Measurements from ENCODE around the gene PRDM15. TPM values are rescaled to one million over a fixed set of nuclear protein-coding genes. Genes with fewer than 3 reads are reported as not detected.

Gene PRDM15
- total RNA-seq, 2 experiments from 2014 or later, result 19.7 to 30.2 TPM

DNA sequence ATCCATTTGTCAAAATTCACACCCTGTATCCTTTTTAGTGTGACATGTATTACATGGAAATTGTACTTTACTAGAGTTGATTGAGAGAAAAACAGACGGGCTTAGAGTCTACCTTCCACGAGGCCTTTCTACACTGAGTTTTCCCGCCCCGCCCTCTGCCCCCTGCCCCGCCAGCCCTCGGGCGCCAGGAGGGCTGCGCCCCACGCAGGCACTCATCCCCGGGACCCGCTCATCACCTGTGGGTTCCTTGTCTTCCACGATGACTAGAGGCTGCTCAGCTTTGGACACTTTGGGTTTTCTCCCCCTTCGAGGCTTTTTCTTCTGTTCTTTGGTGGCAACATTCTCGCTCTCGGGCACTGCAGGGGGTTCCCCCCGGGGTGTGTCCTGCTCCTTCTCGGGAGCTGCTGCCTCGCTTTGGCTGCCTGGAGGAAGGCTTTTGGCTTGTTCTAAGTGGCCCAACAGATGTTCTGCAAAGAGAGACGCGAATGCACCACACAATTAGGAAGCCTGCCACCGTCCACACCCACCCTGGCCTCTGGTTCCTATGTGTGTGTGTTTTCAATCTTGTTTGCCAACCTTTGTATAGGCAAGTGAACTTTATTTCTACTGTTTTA is 39.6 kb downstream of the PRDM15 start:
- Histone ChIP-seq H3K9me2 (ENCODE audit: insufficient read depth, low read length) (no peaks in the 10 kb centered on the region), H3K9me3 (ENCODE audit: low read length) (0 out of 2 replicates have a peak, but pooled peaks cover 6% of the 10 kb centered on the region), H2AFZ (ENCODE audit: low read length) (no peak overlapping the region), H3K4me1 (ENCODE audit: insufficient read depth, low read length, poor library complexity, severe bottlenecking) (peaks cover 59% of the 10 kb centered on the region), H4K20me1 (ENCODE audit: insufficient read depth, low read length) (no peaks in the 10 kb centered on the region), H3K27ac (ENCODE audit: low read depth, low read length, poor library complexity, severe bottlenecking) (no peak overlapping the region), H3K4me3 (ENCODE audit: low read depth, low read length, poor library complexity, severe bottlenecking) (no peak overlapping the region), H3K79me2 (ENCODE audit: insufficient read depth, low read depth, low read length) (no peaks in the 10 kb centered on the region), H3K36me3 (ENCODE audit: insufficient read depth, low read length) (peaks cover 79% of the 10 kb centered on the region), H3K4me2 (ENCODE audit: low read length) (no peak overlapping the region)
- CTCF ChIA-PET (ENCODE audit: unreplicated experiment), result no interaction called here
- POLR2A ChIA-PET, result no interaction called here
- intact Hi-C loops (cut with micrococcal nuclease; ENCODE audit: unreplicated experiment), result no loop called here
- no TSS peak for BruUV-seq (replicated peaks)
- no peak for TF ChIP-seq EZH2phosphoT487 (IDR thresholded peaks at IDR 0.05; ENCODE audit: borderline replicate concordance, low read depth, low read length)
- TF ChIP-seq, protein P1, sequence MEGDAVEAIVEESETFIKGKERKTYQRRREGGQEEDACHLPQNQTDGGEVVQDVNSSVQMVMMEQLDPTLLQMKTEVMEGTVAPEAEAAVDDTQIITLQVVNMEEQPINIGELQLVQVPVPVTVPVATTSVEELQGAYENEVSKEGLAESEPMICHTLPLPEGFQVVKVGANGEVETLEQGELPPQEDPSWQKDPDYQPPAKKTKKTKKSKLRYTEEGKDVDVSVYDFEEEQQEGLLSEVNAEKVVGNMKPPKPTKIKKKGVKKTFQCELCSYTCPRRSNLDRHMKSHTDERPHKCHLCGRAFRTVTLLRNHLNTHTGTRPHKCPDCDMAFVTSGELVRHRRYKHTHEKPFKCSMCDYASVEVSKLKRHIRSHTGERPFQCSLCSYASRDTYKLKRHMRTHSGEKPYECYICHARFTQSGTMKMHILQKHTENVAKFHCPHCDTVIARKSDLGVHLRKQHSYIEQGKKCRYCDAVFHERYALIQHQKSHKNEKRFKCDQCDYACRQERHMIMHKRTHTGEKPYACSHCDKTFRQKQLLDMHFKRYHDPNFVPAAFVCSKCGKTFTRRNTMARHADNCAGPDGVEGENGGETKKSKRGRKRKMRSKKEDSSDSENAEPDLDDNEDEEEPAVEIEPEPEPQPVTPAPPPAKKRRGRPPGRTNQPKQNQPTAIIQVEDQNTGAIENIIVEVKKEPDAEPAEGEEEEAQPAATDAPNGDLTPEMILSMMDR (conservative IDR thresholded peaks at IDR 0.05; ENCODE audit: low read length), result no peak
- no peak for DNase-seq (ENCODE audit: low spot score)

DNA sequence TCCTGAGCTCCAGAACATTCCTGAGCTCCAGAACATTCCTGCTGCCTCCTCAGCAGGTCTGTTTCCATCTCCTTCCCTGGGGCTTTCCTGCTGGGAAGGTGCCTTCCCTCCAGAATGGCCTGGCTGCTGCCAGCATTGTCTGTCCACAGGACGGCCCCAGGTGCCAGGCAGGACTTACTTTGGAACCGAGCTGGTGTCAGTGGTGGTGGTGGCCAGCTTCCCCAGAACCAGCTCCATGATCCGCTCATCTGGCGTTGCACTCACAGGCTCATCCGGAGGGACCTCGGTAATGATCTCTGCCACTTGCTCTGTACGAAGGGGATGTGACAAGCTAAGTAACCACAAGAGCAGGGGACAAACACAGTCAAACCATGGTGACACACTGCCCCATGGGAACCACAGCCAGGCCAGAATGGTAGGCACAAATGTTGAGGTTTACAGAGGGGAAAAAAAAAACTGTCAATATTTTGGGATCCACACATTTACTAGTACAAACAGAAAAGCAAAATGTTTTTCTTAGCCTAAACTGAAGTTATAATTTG is 41.3 kb downstream of the PRDM15 start:
- POLR2A ChIA-PET, result interaction anchor here (0.6 to 2.1 kb wide), 7 partner anchors 11 to 698 kb away, joined by 3 to 6 read pairs (median 3); no protein-coding TSS in a partner anchor
- Histone ChIP-seq H3K36me3 (ENCODE audit: insufficient read depth, low read length) (peaks cover 75% of the 10 kb centered on the region), H3K27ac (ENCODE audit: low read depth, low read length, poor library complexity, severe bottlenecking) (no peak overlapping the region), H3K9me3 (ENCODE audit: low read length) (0 out of 2 replicates have a peak, but pooled peaks cover 6% of the 10 kb centered on the region), H3K79me2 (ENCODE audit: insufficient read depth, low read depth, low read length) (no peaks in the 10 kb centered on the region), H3K4me3 (ENCODE audit: low read depth, low read length, poor library complexity, severe bottlenecking) (no peak overlapping the region), H2AFZ (ENCODE audit: low read length) (no peak overlapping the region), H3K4me2 (ENCODE audit: low read length) (peak overlapping the region; percentile 90), H3K9me2 (ENCODE audit: insufficient read depth, low read length) (no peaks in the 10 kb centered on the region), H3K4me1 (ENCODE audit: insufficient read depth, low read length, poor library complexity, severe bottlenecking) (peaks cover 64% of the 10 kb centered on the region), H4K20me1 (ENCODE audit: insufficient read depth, low read length) (no peaks in the 10 kb centered on the region)
- no TSS peak for BruUV-seq (replicated peaks)
- DNase-seq (ENCODE audit: low spot score), result peak; percentile 50
- TF ChIP-seq EZH2phosphoT487 (IDR thresholded peaks at IDR 0.05; ENCODE audit: borderline replicate concordance, low read depth, low read length), result no peak
- TF ChIP-seq, protein P1 (conservative IDR thresholded peaks at IDR 0.05; ENCODE audit: low read length), result no peak
- CTCF ChIA-PET (ENCODE audit: unreplicated experiment), result interaction anchor here (0.9 kb wide), 1 partner anchor 11 kb away, joined by 3 read pairs; no protein-coding TSS in a partner anchor
- intact Hi-C loops (cut with micrococcal nuclease; ENCODE audit: unreplicated experiment), result no loop called here
